Activated B cell treated with CpG ODN at 0.5 μM for 24 hours (primary cell): Measurements from ENCODE around the gene THAP10. TPM values are rescaled to one million over a fixed set of nuclear protein-coding genes. Genes with fewer than 3 reads are reported as not detected.

ENCODE experiments used
- ATAC-seq: fragments of 200-7000 bp; cut with Tn5 transposase; one replicate; pipeline ENCODE4 v1.10.0; 2021; ENCODE audit warnings: low read depth, mild to moderate bottlenecking, moderate library complexity
- CTCF ChIA-PET: fragments of 350-600 bp; sonication (Branson Sonifier 250); formaldehyde crosslinking; loops from one replicate; lab custom pipeline; 2021; ENCODE audit warnings: antibody characterized with exemption; lab: Charles Lee
- POLR2A ChIA-PET: fragments of 350-600 bp; sonication (Branson Sonifier 250); formaldehyde crosslinking; loops from one replicate; lab custom pipeline; 2021; ENCODE audit warnings: antibody characterized with exemption; lab: Charles Lee
- DNase-seq: peaks from one replicate; pipeline ENCODE4 v3.0.0; 2022
- H3K27ac Mint-ChIP-seq: one replicate; pipeline ENCODE4 v1.8.0; 2020; ENCODE audit warnings: mixed read lengths
- H3K27me3 Mint-ChIP-seq: one replicate; pipeline ENCODE4 v1.8.0; 2021; ENCODE audit warnings: mixed read lengths
- H3K36me3 Mint-ChIP-seq: one replicate; pipeline ENCODE4 v1.8.0; 2021; ENCODE audit warnings: low read depth, mixed read lengths
- H3K4me1 Mint-ChIP-seq: one replicate; pipeline ENCODE4 v1.8.0; 2021; ENCODE audit warnings: mixed read lengths
- H3K4me3 Mint-ChIP-seq: one replicate; pipeline ENCODE4 v1.8.0; 2020; ENCODE audit warnings: mild to moderate bottlenecking, mixed read lengths
- H3K9me3 Mint-ChIP-seq: one replicate; pipeline ENCODE4 v1.8.0; 2020; ENCODE audit warnings: mixed read lengths
- CTCF ChIP-seq: fragments of 200-600 bp; IDR thresholded peaks from one replicate; pipeline ENCODE4 v1.8.0; 2022; ENCODE audit warnings: antibody characterized with exemption, mild to moderate bottlenecking
- intact Hi-C: fragments of 100-400 bp; cut with micrococcal nuclease; formaldehyde crosslinking; loops from one replicate; pipeline ENCODE4 v1.15.1; 2024
- total RNA-seq: library from RNA; stranded (reverse); gene quantifications from 2 replicates; pipeline ENCODE4 v1.2.3, GENCODE V29; 2022

The THAP10 gene
- total RNA-seq, 1 donor from 2014 or later = 0.27 TPM

GRCh38 chr15:70852501-70853317 is 39.5 kb downstream of the THAP10 start:
- no peak overlapping the region for H3K27ac Mint-ChIP-seq
- ATAC-seq (no peak), DNase-seq (no peak)
- intact Hi-C loops = no loop called here
- H3K4me1 Mint-ChIP-seq = peaks cover 11% of the 10 kb centered on the region
- CTCF ChIA-PET = no interaction called here
- POLR2A ChIA-PET = no interaction called here
- H3K27me3 Mint-ChIP-seq = peaks cover 56% of the 10 kb centered on the region
- TF ChIP-seq CTCF = no peak
- H3K9me3 Mint-ChIP-seq = no peaks in the 10 kb centered on the region
- H3K36me3 Mint-ChIP-seq = no peaks in the 10 kb centered on the region
- peak overlapping the region; percentile 60 for H3K4me3 Mint-ChIP-seq

GRCh38 chr15:70851889-70852288 is 40.3 kb downstream of the THAP10 start:
- Mint-ChIP-seq H3K4me3 (no peak overlapping the region), H3K4me1 (peaks cover 11% of the 10 kb centered on the region), H3K27ac (no peak overlapping the region), H3K9me3 (no peaks in the 10 kb centered on the region), H3K36me3 (no peaks in the 10 kb centered on the region), H3K27me3 (peaks cover 57% of the 10 kb centered on the region)
- ChIA-PET CTCF (no interaction called here), POLR2A (no interaction called here)
- intact Hi-C loops = no loop called here
- TF ChIP-seq CTCF = no peak
- no peak for ATAC-seq
- DNase-seq = no peak

- H3K4me3 Mint-ChIP-seq = no peak overlapping the region
- intact Hi-C loops = no loop called here
- peaks cover 32% of the 10 kb centered on the region for H3K27me3 Mint-ChIP-seq
- ChIA-PET POLR2A (no interaction called here), CTCF (no interaction called here)
- ATAC-seq = no peak
- H3K27ac Mint-ChIP-seq = no peak overlapping the region
- TF ChIP-seq CTCF = no peak
- H3K36me3 Mint-ChIP-seq = no peaks in the 10 kb centered on the region
- H3K9me3 Mint-ChIP-seq = peaks cover 3% of the 10 kb centered on the region
- no peak for DNase-seq
- no peaks in the 10 kb centered on the region for H3K4me1 Mint-ChIP-seq
Measured at GRCh38 chr15:70845602-70846360, 46.5 kb downstream of the THAP10 start.

DNA sequence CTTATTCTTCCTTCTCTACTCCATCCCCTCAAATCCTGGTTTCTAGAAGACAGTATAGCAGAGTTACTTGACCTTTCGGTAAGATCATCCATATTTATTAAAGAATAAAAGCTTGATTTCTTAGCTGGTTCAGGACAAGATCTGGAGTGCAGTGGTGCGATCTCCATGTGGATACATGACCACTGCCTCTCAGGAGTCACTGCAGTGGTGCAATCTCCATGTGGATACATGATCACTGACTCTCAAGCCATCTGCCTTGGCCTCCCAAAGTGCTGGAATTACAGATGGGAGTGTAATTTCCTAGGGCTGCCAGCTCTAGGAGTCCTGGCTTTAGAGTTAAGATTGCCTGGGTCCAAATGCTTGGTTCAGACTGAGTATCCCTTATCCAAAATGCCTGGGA is 54.8 kb downstream of the THAP10 start:
- H3K27me3 Mint-ChIP-seq = peaks cover 8% of the 10 kb centered on the region
- H3K36me3 Mint-ChIP-seq = no peaks in the 10 kb centered on the region
- no peak for TF ChIP-seq CTCF
- POLR2A ChIA-PET = no interaction called here
- no peak overlapping the region for H3K27ac Mint-ChIP-seq
- no peak overlapping the region for H3K4me3 Mint-ChIP-seq
- DNase-seq (no peak), ATAC-seq (no peak)
- CTCF ChIA-PET = no interaction called here
- H3K9me3 Mint-ChIP-seq = peaks cover 3% of the 10 kb centered on the region
- intact Hi-C loops = no loop called here
- no peaks in the 10 kb centered on the region for H3K4me1 Mint-ChIP-seq

- Mint-ChIP-seq H3K27ac (no peak overlapping the region), H3K4me3 (no peak overlapping the region), H3K4me1 (no peaks in the 10 kb centered on the region), H3K9me3 (no peaks in the 10 kb centered on the region), H3K36me3 (no peaks in the 10 kb centered on the region), H3K27me3 (peaks cover 6% of the 10 kb centered on the region)
- TF ChIP-seq CTCF = no peak
- DNase-seq (no peak), ATAC-seq (no peak)
- ChIA-PET POLR2A (no interaction called here), CTCF (no interaction called here)
- intact Hi-C loops = no loop called here
Measured at GRCh38 chr15:70835841-70836240, 56.4 kb downstream of the THAP10 start.
